Mucosa of stomach (tissue), 1 donor: Measurements from ENCODE around the gene PDZRN4.
"Not testable (repeated sequence)": the region's sequence is repeated elsewhere in the genome, so short reads cannot be mapped to it uniquely, and the experiment has no call there.

Experiments used
- H3K27me3 ChIP-seq: one replicate; pipeline ENCODE4 v1.7.0; 2013; ENCODE audit warnings: mild to moderate bottlenecking, low read length; ENCODE audit not compliant: control insufficient read depth, insufficient read depth
- H3K36me3 ChIP-seq: one replicate; pipeline ENCODE4 v1.7.0; 2013; ENCODE audit warnings: low read length; ENCODE audit not compliant: control insufficient read depth, insufficient read depth
- H3K4me1 ChIP-seq: one replicate; pipeline ENCODE4 v1.7.0; 2013; ENCODE audit warnings: mild to moderate bottlenecking, low read length; ENCODE audit not compliant: control insufficient read depth, insufficient read depth
- H3K4me3 ChIP-seq: one replicate; pipeline ENCODE4 v1.7.0; 2013; ENCODE audit warnings: low read length
- H3K9ac ChIP-seq: one replicate; pipeline ENCODE4 v1.7.0; 2013; ENCODE audit warnings: mild to moderate bottlenecking, low read length, moderate library complexity
- H3K9me3 ChIP-seq: one replicate; pipeline ENCODE4 v1.7.0; 2013; ENCODE audit warnings: mild to moderate bottlenecking, low read length, moderate library complexity; ENCODE audit not compliant: control insufficient read depth
- donor health status: Pancreatic carcinoma.

Gene PDZRN4

GRCh38 chr12:41289501-41289900 is 101.4 kb downstream of the PDZRN4 start:
- Histone ChIP-seq H3K4me1 (no peaks in the 10 kb centered on the region), H3K27me3 (no peaks in the 10 kb centered on the region), H3K4me3 (no peak overlapping the region), H3K9me3 (no peaks in the 10 kb centered on the region), H3K9ac (no peak overlapping the region), H3K36me3 (no peaks in the 10 kb centered on the region)

GRCh38 chr12:41293011-41293410 is 104.9 kb downstream of the PDZRN4 start:
- Histone ChIP-seq H3K36me3 (no peaks in the 10 kb centered on the region), H3K9me3 (no peaks in the 10 kb centered on the region), H3K9ac (no peak overlapping the region), H3K4me1 (no peaks in the 10 kb centered on the region), H3K4me3 (no peak overlapping the region), H3K27me3 (no peaks in the 10 kb centered on the region)

GRCh38 chr12:41293461-41293860 is 105.3 kb downstream of the PDZRN4 start:
- no peaks in the 10 kb centered on the region for H3K36me3 ChIP-seq
- no peaks in the 10 kb centered on the region for H3K9me3 ChIP-seq
- no peaks in the 10 kb centered on the region for H3K4me1 ChIP-seq
- H3K4me3 ChIP-seq, result no peak overlapping the region
- H3K27me3 ChIP-seq, result no peaks in the 10 kb centered on the region
- H3K9ac ChIP-seq, result no peak overlapping the region

- Histone ChIP-seq H3K4me1 (no peaks in the 10 kb centered on the region), H3K36me3 (no peaks in the 10 kb centered on the region), H3K9ac (no peak overlapping the region), H3K9me3 (no peaks in the 10 kb centered on the region), H3K27me3 (no peaks in the 10 kb centered on the region), H3K4me3 (no peak overlapping the region)
These were observed 114.9 kb downstream of the PDZRN4 start for GRCh38 chr12:41302979-41303403.

- Histone ChIP-seq H3K9ac (no peak overlapping the region), H3K9me3 (no peaks in the 10 kb centered on the region), H3K27me3 (no peaks in the 10 kb centered on the region), H3K36me3 (no peaks in the 10 kb centered on the region), H3K4me1 (no peaks in the 10 kb centered on the region), H3K4me3 (no peak overlapping the region)
These were observed 116.4 kb downstream of the PDZRN4 start for GRCh38 chr12:41304526-41304925.

GRCh38 chr12:41310367-41310766 is 122.2 kb downstream of the PDZRN4 start:
- H3K4me1 ChIP-seq, result no peaks in the 10 kb centered on the region
- H3K9ac ChIP-seq, result no peak overlapping the region
- H3K9me3 ChIP-seq, result no peaks in the 10 kb centered on the region
- no peaks in the 10 kb centered on the region for H3K36me3 ChIP-seq
- no peaks in the 10 kb centered on the region for H3K27me3 ChIP-seq
- H3K4me3 ChIP-seq, result no peak overlapping the region

- H3K4me3 ChIP-seq, result no peak overlapping the region
- H3K9me3 ChIP-seq, result no peaks in the 10 kb centered on the region
- no peaks in the 10 kb centered on the region for H3K4me1 ChIP-seq
- no peak overlapping the region for H3K9ac ChIP-seq
- H3K36me3 ChIP-seq, result no peaks in the 10 kb centered on the region
- H3K27me3 ChIP-seq, result no peaks in the 10 kb centered on the region
These were observed 123.8 kb downstream of the PDZRN4 start for GRCh38 chr12:41311883-41312282.

GRCh38 chr12:41312451-41312850 is 124.3 kb downstream of the PDZRN4 start:
- not testable (repeated sequence) for H3K9me3 ChIP-seq, H3K4me3 ChIP-seq, H3K9ac ChIP-seq, H3K27me3 ChIP-seq, H3K36me3 ChIP-seq, H3K4me1 ChIP-seq

GRCh38 chr12:41325336-41325735 is 137.2 kb downstream of the PDZRN4 start:
- Histone ChIP-seq H3K9me3 (no peaks in the 10 kb centered on the region), H3K36me3 (no peaks in the 10 kb centered on the region), H3K27me3 (no peaks in the 10 kb centered on the region), H3K9ac (no peak overlapping the region), H3K4me3 (no peak overlapping the region), H3K4me1 (no peaks in the 10 kb centered on the region)

- H3K4me3 ChIP-seq, result no peak overlapping the region
- no peaks in the 10 kb centered on the region for H3K27me3 ChIP-seq
- no peak overlapping the region for H3K9ac ChIP-seq
- H3K4me1 ChIP-seq, result no peaks in the 10 kb centered on the region
- H3K9me3 ChIP-seq, result no peaks in the 10 kb centered on the region
- no peaks in the 10 kb centered on the region for H3K36me3 ChIP-seq
These were observed 139.2 kb downstream of the PDZRN4 start for GRCh38 chr12:41327096-41327895.

- no peak overlapping the region for H3K4me3 ChIP-seq
- H3K9me3 ChIP-seq, result no peaks in the 10 kb centered on the region
- H3K36me3 ChIP-seq, result no peaks in the 10 kb centered on the region
- H3K4me1 ChIP-seq, result no peaks in the 10 kb centered on the region
- H3K9ac ChIP-seq, result no peak overlapping the region
- no peaks in the 10 kb centered on the region for H3K27me3 ChIP-seq
These were observed 145.9 kb downstream of the PDZRN4 start for GRCh38 chr12:41333974-41334373.

- no peaks in the 10 kb centered on the region for H3K27me3 ChIP-seq
- no peak overlapping the region for H3K9ac ChIP-seq
- no peaks in the 10 kb centered on the region for H3K4me1 ChIP-seq
- H3K36me3 ChIP-seq, result no peaks in the 10 kb centered on the region
- H3K4me3 ChIP-seq, result no peak overlapping the region
- no peaks in the 10 kb centered on the region for H3K9me3 ChIP-seq
These were observed 146.3 kb downstream of the PDZRN4 start for GRCh38 chr12:41334390-41334789.
